Natural killer cell (primary cell): ENCODE data around the gene PPP2R2C. TPM values are rescaled to one million over a fixed set of nuclear protein-coding genes. Genes with fewer than 3 reads are reported as not detected.

Experiments used
- ATAC-seq, 3 donors: fragments of 150-1000 bp in 2 of 3; fragments of 200-7000 bp in 1 of 3; cut with Tn5 transposase; 1 replicate in 1 of 3; 2 replicates in 2 of 3; pipeline ENCODE4 v1.10.0; 2021; ENCODE audit warnings: mild to moderate bottlenecking in 2 of 3, moderate library complexity in 2 of 3
- DNase-seq, 2 donors: peaks; one replicate each; pipeline versions ENCODE4 v3.0.0 to v3.0.0-alpha.2; 2013 to 2021; ENCODE audit warnings: mixed read lengths in 1 of 2
- H3K27ac ChIP-seq: one replicate; pipeline ENCODE4 v1.5.1; 2013; ENCODE audit warnings: mild to moderate bottlenecking, low read length
- H3K27me3 ChIP-seq: one replicate; pipeline ENCODE4 v1.6.1; 2013; ENCODE audit warnings: low read length; ENCODE audit not compliant: control insufficient read depth, insufficient read depth
- H3K36me3 ChIP-seq: one replicate; pipeline ENCODE4 v1.6.1; 2013; ENCODE audit warnings: low read length; ENCODE audit not compliant: control insufficient read depth, insufficient read depth
- H3K4me1 ChIP-seq: one replicate; pipeline ENCODE4 v1.6.1; 2013; ENCODE audit warnings: low read length; ENCODE audit not compliant: control insufficient read depth, insufficient read depth
- H3K4me3 ChIP-seq: one replicate; pipeline ENCODE4 v1.5.1; 2013; ENCODE audit warnings: low read length
- H3K9me3 ChIP-seq: one replicate; pipeline ENCODE4 v1.6.1; 2013; ENCODE audit warnings: low read length; ENCODE audit not compliant: control insufficient read depth, insufficient read depth
- H3K27ac Mint-ChIP-seq, 2 donors: one replicate each; pipeline ENCODE4 v1.8.0; 2022; ENCODE audit warnings: mild to moderate bottlenecking in 2 of 2, mixed read lengths in 2 of 2, moderate library complexity in 1 of 2
- H3K27me3 Mint-ChIP-seq, 2 donors: one replicate each; pipeline ENCODE4 v1.8.0; 2022; ENCODE audit warnings: low read depth in 2 of 2, mixed read lengths in 2 of 2
- H3K36me3 Mint-ChIP-seq: one replicate; pipeline ENCODE4 v1.8.0; 2022; ENCODE audit warnings: mixed read lengths
- H3K4me1 Mint-ChIP-seq, 2 donors: one replicate each; pipeline ENCODE4 v1.8.0; 2022; ENCODE audit warnings: mixed read lengths in 2 of 2
- H3K4me3 Mint-ChIP-seq: one replicate; pipeline ENCODE4 v1.8.0; 2022; ENCODE audit warnings: mild to moderate bottlenecking, moderate library complexity, mixed read lengths
- H3K9me3 Mint-ChIP-seq, 2 donors: one replicate each; pipeline ENCODE4 v1.8.0; 2022; ENCODE audit warnings: mixed read lengths in 2 of 2
- CTCF ChIP-seq: fragments of 200-600 bp; IDR thresholded peaks from one replicate; pipeline ENCODE4 v1.8.0; 2022; ENCODE audit warnings: antibody characterized with exemption
- WGBS: methylation state at CpG from one replicate; pipeline ENCODE4 v1.1.7; 2013; ENCODE audit warnings: missing lambda C conversion rate; ENCODE audit not compliant: insufficient coverage; 5-methylcytosine and 5-hydroxymethylcytosine counted together
- intact Hi-C: fragments of 100-400 bp; cut with micrococcal nuclease; formaldehyde crosslinking; loops from one replicate; pipeline ENCODE4 v1.14.2; 2022
- total RNA-seq, 4 donors: library from RNA; stranded (reverse); fragments of 120-200 nt in 1 of 4; gene quantifications; one replicate each; pipeline versions ENCODE4 v1.2.3 to v1.2.4, GENCODE V29; 2013 to 2022

Gene PPP2R2C
- total RNA-seq, 3 donors from 2014 or later (not counting 1 experiment from before 2014, with no cell fraction given), result not detected

GRCh38 chr4:6366581-6366980 is 105.8 kb downstream of the PPP2R2C start:
- Histone ChIP-seq H3K27me3 (no peaks in the 10 kb centered on the region), H3K27ac (no peak overlapping the region), H3K36me3 (no peaks in the 10 kb centered on the region), H3K9me3 (no peaks in the 10 kb centered on the region), H3K4me1 (no peaks in the 10 kb centered on the region), H3K4me3 (no peak overlapping the region)
- Mint-ChIP-seq H3K4me3 (no peak overlapping the region), H3K4me1 (peaks cover 0 to 4% of the 10 kb centered on the region in 2 donors), H3K27me3 (peaks cover 10 to 23% of the 10 kb centered on the region in 2 donors), H3K36me3 (no peaks in the 10 kb centered on the region), H3K9me3 (no peaks in the 10 kb centered on the region), H3K27ac (no peak overlapping the region)
- ATAC-seq (no peak), DNase-seq (no peak)
- intact Hi-C loops, result no loop called here
- 76% methylated on average over 5 of the region's 5 CpGs for WGBS
- no peak for TF ChIP-seq CTCF

- H3K4me3 Mint-ChIP-seq, result no peak overlapping the region
- H3K9me3 Mint-ChIP-seq, result no peaks in the 10 kb centered on the region
- Histone ChIP-seq H3K4me3 (no peak overlapping the region), H3K27me3 (no peaks in the 10 kb centered on the region), H3K27ac (no peak overlapping the region), H3K9me3 (no peaks in the 10 kb centered on the region), H3K36me3 (no peaks in the 10 kb centered on the region), H3K4me1 (no peaks in the 10 kb centered on the region)
- 91% methylated on average over 13 of the region's 13 CpGs for WGBS
- no peak overlapping the region for H3K27ac Mint-ChIP-seq
- H3K36me3 Mint-ChIP-seq, result no peaks in the 10 kb centered on the region
- TF ChIP-seq CTCF, result no peak
- H3K4me1 Mint-ChIP-seq, result peaks cover 0 to 4% of the 10 kb centered on the region in 2 donors
- DNase-seq (no peak), ATAC-seq (no peak)
- H3K27me3 Mint-ChIP-seq, result peaks cover 12 to 33% of the 10 kb centered on the region in 2 donors
- intact Hi-C loops, result no loop called here
Observed at GRCh38 chr4:6365545-6366086, 106.8 kb downstream of the PPP2R2C start.

GRCh38 chr4:6364581-6364980 is 107.8 kb downstream of the PPP2R2C start:
- no peaks in the 10 kb centered on the region for H3K9me3 Mint-ChIP-seq
- Histone ChIP-seq H3K27me3 (no peaks in the 10 kb centered on the region), H3K36me3 (no peaks in the 10 kb centered on the region), H3K4me3 (no peak overlapping the region), H3K9me3 (no peaks in the 10 kb centered on the region), H3K27ac (no peak overlapping the region), H3K4me1 (no peaks in the 10 kb centered on the region)
- H3K27ac Mint-ChIP-seq, result no peak overlapping the region
- H3K36me3 Mint-ChIP-seq, result no peaks in the 10 kb centered on the region
- no peak for TF ChIP-seq CTCF
- ATAC-seq (no peak), DNase-seq (no peak)
- no peak overlapping the region for H3K4me3 Mint-ChIP-seq
- peaks cover 0 to 4% of the 10 kb centered on the region in 2 donors for H3K4me1 Mint-ChIP-seq
- WGBS, result 79% methylated on average over 8 of the region's 8 CpGs
- H3K27me3 Mint-ChIP-seq, result peaks cover 12 to 33% of the 10 kb centered on the region in 2 donors
- intact Hi-C loops, result no loop called here

- no peak overlapping the region for H3K27ac Mint-ChIP-seq
- Histone ChIP-seq H3K27ac (no peak overlapping the region), H3K9me3 (no peaks in the 10 kb centered on the region), H3K4me1 (no peaks in the 10 kb centered on the region), H3K27me3 (no peaks in the 10 kb centered on the region), H3K36me3 (no peaks in the 10 kb centered on the region), H3K4me3 (no peak overlapping the region)
- intact Hi-C loops, result no loop called here
- peaks cover 0 to 4% of the 10 kb centered on the region in 2 donors for H3K4me1 Mint-ChIP-seq
- DNase-seq, result no peak
- peaks cover 12 to 33% of the 10 kb centered on the region in 2 donors for H3K27me3 Mint-ChIP-seq
- TF ChIP-seq CTCF, result no peak
- ATAC-seq, result no peak
- H3K36me3 Mint-ChIP-seq, result no peaks in the 10 kb centered on the region
- no peak overlapping the region for H3K4me3 Mint-ChIP-seq
- 71% methylated on average over 6 of the region's 6 CpGs for WGBS
- no peaks in the 10 kb centered on the region for H3K9me3 Mint-ChIP-seq
Observed at GRCh38 chr4:6364146-6364545, 108.3 kb downstream of the PPP2R2C start.
